GM18502 (cell line): Measurements from ENCODE around the gene DOCK11.

Experiments used
- ATAC-seq: cut with Tn5 transposase; IDR thresholded peaks from one replicate; pipeline ENCODE4 v1.9.1; 2021; ENCODE audit warnings: mild to moderate bottlenecking; ENCODE audit not compliant: unreplicated experiment, poor library complexity

Gene DOCK11

DNA sequence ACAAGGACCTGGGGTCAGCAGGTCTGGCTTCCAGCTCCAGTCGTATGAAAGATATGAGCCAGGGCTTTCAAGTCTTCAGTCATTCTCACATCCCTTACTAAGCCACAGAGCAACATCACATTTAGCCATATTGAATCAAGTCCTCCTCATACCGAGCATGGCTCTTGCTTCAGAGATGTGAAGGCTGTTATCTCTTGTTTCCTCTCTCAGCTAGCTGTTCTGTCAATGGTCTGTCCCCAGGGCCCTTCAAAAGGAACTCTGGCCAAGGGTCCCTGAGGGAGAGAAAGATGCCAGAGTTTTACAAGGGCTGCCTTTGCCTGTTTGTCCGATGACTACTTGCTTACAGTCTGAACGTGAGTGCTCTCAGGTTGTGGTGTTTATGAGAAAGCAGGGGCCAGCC, 30.5 kb downstream of the DOCK11 start:
- no peak for ATAC-seq

GRCh38 chrX:118528071-118528737, 32.6 kb downstream of the DOCK11 start:
- peak; percentile 77 for ATAC-seq

GRCh38 chrX:118530219-118530911, 34.8 kb downstream of the DOCK11 start:
- ATAC-seq = no peak

DNA sequence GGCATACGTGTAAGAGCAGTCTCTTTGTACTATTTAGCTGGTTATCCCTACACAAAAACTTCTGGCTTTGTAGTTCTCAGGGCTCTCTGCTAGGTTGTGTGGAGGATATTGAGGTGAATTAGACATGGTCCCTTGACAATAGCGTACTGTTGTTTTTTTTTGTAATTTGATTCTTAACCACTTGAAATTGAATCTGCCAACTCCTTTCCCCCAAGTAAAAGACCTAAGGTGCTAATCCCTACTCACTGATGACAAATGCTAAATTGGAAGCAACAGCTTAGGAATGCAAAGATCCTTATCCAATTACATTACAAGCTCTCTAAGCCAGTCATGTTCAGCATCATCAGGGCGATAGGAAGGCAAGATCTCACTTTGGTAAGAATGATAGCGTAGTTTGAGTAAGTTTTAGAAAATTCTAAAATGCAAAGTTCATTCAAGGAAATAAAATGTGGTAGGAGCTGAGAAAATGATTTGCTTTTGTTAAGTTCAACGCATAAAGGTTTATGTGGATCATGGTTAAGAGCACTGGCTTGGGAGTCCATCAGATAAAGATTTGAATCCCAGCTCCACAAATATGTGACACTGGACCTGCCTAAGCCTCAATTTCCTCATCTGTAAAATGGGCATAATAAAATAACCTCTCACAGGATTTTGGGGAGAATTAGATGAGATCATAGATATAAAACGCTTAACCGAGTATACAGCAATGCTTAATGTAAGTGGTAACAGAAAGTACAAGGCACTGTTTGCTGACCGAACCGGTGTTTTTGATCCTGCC, 39.3 kb downstream of the DOCK11 start:
- ATAC-seq = no peak

GRCh38 chrX:118536204-118536603, 40.6 kb downstream of the DOCK11 start:
- ATAC-seq = peak; percentile 68

GRCh38 chrX:118536687-118537461, 41.3 kb downstream of the DOCK11 start:
- peak; percentile 76 for ATAC-seq

- ATAC-seq = no peak
Observed at GRCh38 chrX:118538386-118538785, 42.8 kb downstream of the DOCK11 start.

DNA sequence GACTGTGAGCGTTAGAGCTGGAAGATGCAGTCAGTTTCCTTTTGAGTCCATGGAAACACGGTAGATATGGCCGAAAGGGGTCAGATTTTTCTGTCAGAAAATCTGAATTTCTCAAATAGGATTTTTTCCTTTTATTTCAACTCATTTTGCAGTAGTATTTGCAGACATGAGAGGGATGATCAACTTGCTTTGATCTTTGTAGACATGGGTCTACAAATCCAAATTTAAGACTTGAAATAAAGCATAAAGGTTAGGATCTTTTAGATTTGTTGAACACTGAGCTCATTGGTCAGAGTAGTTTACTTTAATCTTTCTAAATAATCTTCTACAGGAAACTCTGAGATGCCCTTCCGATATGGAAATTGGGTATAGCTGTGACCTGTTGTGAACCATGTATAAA, 44.7 kb downstream of the DOCK11 start:
- ATAC-seq = no peak

DNA sequence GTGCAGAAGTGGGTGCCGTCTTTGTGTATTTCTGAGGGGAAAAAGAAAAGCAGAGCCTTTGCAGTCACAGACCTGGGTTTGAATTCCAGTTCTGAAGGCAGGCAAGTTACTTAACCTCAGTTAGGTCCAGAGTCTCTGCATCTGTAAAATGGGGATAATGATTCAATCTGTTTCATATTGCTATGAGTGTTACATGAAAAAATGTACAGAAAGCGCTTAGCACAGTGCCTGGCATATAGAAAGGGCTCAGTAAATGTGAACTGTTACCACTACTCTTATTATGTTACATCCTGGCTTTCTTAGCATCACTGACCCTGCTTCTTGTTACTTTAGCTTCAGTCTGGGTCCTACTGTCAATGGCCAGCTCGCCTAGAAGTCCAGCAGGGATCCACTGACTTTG, 45.9 kb downstream of the DOCK11 start:
- ATAC-seq = no peak

DNA sequence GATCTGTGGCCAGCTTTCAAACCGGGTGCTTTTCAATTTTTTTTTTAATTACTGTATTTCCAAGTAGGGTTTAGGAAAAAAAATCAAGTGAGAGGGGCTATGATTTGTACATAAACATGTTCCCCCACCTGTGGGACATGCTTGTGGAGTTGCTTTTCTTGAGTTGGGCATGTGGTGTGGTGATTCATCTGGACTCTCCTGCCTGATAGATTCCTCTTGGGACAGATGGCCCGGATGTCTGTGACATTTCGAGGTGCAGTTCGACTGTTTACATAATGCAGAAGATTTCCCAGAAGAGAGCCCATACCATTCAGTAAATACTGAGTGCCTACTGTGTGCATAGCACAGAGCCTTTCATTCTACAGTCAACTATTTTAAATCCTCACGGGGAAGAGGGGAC, 49.9 kb downstream of the DOCK11 start:
- ATAC-seq = no peak

DNA sequence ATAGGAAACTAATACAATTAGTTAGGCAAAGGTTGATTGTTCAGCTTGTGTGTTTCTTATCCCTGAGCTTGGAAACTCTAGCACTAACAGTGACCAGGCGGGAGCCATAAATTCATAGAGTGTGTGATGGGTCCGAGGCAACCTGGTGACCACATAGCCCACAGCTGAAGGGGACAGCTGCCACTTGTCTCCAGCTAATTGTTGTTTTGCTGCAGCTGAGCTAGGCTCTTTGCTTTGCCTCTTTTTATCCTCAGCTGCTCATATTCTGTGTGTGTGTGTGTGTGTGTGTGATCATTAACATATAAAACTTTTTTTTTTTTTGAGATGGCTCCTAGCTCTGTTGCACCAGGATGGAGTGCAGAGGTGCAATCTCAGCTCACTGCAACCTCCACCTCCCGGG, 53.2 kb downstream of the DOCK11 start:
- ATAC-seq = no peak

GRCh38 chrX:118550792-118551191, 55.2 kb downstream of the DOCK11 start:
- no peak for ATAC-seq

GRCh38 chrX:118551426-118551825, 55.8 kb downstream of the DOCK11 start:
- ATAC-seq = no peak

DNA sequence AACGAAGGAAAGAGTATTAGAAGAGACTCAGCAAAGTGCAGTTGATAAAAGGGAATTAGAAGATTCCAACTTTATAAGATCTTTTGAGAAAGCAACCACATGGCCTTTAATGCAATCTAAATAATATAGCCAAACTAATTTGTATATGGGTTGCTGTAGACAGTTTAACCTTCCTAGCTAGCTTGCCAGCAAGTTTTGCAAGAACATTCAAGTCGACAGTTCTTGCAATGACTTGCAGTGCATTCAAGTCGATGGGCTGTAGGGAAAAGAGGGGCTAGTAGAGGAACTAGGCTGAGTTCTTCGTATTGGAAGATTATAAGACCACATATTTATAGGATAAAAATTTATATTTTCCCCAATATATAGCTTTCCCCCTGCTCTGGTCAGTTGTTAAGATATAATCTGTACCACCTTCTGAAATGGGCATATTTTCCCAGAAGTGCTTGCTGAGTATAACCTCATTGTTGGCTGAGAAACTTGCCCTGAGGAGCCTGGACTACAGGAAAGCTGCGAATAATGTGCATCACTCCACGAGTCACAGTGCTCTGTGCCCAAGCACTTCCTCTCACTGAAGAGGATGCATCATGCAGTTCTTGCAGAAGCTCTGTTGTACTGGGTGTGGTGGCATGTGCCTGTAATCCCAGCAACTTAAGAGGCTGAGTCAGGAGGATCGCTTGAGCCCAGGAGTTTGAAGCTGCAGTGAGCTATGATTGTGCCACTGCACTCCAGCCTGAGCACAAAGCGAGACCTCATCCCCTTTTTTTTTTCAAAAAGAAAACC, 56.7 kb downstream of the DOCK11 start:
- no peak for ATAC-seq

DNA sequence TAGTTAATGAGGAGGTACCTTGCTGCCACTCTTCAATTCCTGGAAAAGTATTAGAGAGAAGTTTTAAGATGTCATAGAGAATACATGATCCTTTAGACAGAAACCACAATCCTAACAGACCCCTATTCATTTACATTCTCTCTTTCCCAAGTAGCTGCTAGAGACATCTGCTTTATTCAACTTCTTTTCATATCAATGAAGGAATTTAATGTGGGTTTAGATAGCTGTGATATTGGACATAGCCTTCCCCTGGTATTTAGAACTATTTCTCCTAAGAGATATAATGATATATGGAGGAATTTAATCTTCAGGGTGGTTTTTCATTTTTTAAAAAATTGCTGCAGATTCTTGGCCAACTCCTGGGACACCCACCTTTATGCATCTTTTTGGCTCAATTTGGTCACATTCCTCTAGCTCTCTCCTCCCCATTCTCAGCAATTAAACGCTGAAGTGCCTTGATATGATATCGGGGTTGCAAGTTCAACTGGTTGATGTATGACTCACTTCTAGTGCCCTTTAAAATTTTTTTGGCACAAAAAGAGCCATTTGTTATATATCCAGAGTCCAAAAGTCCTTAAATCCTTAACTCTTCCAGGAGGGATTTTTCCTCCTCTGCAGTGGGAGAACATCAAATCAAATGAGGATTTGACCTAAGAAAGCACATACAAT, 57.6 kb downstream of the DOCK11 start:
- no peak for ATAC-seq

- ATAC-seq = no peak
Observed at GRCh38 chrX:118554511-118554910, 58.9 kb downstream of the DOCK11 start.

DNA sequence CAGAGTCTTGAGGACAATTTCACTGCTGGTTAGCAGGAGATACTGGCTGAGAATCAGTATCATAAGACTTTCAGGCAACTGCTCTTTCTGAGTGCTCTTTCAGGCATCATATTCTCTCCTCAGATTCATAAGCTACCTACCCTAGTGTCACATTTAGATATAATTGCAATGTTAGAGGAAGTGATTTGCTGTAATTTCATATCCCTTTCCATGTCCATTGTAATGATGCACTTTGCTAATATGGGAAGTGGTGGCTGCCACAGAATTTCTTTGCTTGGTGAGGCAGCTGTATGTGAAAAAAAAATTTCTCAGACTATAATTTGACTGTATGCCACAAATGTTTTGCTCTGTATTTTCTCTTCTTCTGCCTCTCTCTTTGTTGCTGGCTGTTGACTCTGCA, 63.3 kb downstream of the DOCK11 start:
- no peak for ATAC-seq

DNA sequence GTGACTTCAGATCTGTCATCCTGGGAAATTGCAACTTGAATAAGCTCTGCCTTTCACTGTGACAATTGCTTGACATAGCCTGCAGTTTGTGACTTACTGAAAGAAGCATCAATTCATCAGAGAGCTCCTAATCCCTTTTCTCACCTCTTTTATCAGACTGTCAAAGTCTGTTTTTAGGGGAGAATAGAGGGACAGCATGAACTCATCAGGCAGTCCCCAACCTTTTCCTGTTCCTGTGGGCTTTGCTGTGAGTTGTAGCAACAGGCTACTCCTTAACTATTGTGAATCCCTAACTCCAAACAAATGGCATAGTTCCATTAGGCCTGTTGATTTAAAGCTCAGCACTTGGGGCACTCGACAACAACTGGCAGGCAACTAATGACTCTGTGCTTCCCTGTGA, 64.9 kb downstream of the DOCK11 start:
- no peak for ATAC-seq

DNA sequence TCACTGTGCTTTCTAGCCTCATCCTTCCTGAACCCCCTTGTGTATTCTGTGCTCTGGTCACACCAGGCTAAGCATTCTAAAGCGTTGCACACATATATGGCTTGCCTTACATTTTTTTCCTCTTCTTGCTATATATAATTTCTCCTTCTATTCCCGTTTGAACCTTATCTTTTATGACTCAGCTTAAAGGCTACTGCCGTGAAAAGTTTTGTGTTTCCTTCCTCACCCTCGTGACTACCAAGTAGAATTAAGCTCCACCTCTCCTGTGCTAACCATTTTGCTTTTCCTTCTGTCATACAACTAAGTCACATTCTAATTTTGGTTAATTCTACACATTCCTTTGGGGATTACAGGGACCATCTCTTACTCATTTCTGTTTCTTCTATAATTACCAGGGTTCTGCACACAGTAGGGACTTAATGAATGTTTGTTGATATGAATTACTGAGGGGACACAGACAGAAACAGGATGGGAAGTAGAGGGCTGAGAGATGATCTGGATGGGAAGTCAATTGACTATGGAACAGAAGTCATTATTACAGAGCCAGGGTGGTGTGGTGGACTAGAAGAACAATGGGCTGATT, 67.1 kb downstream of the DOCK11 start:
- no peak for ATAC-seq
